ENCODE results near the gene AUNIP.
A peak's percentile ranks its signal among the peaks of the same experiment; 100 is the strongest.

The AUNIP gene

DNA sequence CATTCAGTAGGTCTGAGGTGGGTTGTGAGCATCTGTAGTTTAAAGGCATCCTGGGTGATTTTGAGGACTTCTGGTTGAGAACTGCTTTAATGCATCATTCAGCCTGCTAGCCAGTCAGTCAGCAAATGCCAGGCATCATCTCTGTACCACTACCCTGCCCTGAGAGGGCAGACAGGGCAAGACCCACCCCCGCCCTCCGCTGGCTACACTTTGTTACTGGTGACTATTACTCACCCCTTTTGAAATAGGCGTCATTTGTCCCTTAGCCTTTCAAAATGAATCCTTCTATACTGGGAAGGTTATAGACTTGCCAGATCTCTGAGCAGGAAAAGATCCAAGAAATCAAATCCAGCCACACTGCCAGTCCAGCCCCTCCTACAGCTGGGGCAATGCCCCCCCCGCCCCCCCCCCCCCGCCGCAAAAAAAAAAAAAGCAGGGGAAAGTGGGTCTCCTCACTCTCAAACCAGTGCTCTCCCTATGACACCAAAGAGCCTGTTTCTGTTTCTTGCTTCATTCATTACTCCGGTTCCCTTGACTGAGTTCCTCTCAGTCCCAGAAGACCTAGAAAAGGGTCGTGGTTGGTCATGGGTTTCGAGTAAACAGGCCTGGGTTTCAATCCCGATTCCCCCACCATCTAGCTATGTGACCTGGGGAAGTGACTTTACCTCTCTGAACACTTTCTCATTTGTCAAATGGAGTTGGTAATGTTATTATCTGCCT is 54.9 kb downstream of the AUNIP start:
- no peak for TF ChIP-seq CTCF (IDR thresholded peaks at IDR 0.05; ENCODE audit: unreplicated experiment in 3 of 3)
- H3K4me1 Mint-ChIP-seq: peaks cover 38% of the 10 kb centered on the region
- H3K27me3 Mint-ChIP-seq (ENCODE audit: low read depth): peaks cover 5% of the 10 kb centered on the region
- H3K27ac Mint-ChIP-seq: no peak overlapping the region
- peaks cover 26% of the 10 kb centered on the region for H3K36me3 Mint-ChIP-seq (ENCODE audit: low read depth)
- H3K4me3 Mint-ChIP-seq: peak overlapping the region in 1 of 3 experiments; percentile 63
- no peaks in the 10 kb centered on the region for H3K9me3 Mint-ChIP-seq

DNA sequence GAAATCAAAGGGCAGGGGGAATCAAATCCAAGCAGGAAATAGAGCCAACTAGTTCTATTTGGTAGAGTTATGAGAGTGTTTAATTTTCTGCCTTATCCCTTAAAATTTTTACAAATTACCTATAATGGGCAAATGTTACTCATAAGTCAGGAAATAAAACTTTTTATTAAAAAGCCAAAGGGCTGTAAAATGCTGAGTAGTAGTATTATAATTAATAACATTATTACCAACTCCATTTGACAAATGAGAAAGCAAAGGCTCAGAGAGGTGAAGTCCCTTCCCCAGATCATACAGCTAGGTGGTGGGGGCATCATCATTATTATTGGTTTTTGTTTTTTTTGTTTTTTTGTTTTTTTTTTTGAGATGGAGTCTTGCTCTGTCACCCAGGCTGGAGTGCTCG is 55.9 kb downstream of the AUNIP start:
- peaks cover 21% of the 10 kb centered on the region for H3K36me3 Mint-ChIP-seq (ENCODE audit: low read depth)
- H3K27me3 Mint-ChIP-seq (ENCODE audit: low read depth): peaks cover 5% of the 10 kb centered on the region
- TF ChIP-seq CTCF (IDR thresholded peaks at IDR 0.05; ENCODE audit: unreplicated experiment in 3 of 3): no peak
- H3K4me1 Mint-ChIP-seq: peaks cover 43% of the 10 kb centered on the region
- H3K27ac Mint-ChIP-seq: no peak overlapping the region
- H3K4me3 Mint-ChIP-seq: no peak overlapping the region
- no peaks in the 10 kb centered on the region for H3K9me3 Mint-ChIP-seq

- peak overlapping the region; percentile 16 to 66 (median 64) for H3K4me3 Mint-ChIP-seq
- peaks cover 47% of the 10 kb centered on the region for H3K4me1 Mint-ChIP-seq
- H3K9me3 Mint-ChIP-seq: no peaks in the 10 kb centered on the region
- H3K36me3 Mint-ChIP-seq (ENCODE audit: low read depth): peaks cover 21% of the 10 kb centered on the region
- peaks cover 8% of the 10 kb centered on the region for H3K27me3 Mint-ChIP-seq (ENCODE audit: low read depth)
- H3K27ac Mint-ChIP-seq: no peak overlapping the region
- TF ChIP-seq CTCF (IDR thresholded peaks at IDR 0.05; ENCODE audit: unreplicated experiment in 3 of 3): no peak
Measured at GRCh38 chr1:25802915-25803314, 56.3 kb downstream of the AUNIP start.

- peaks cover 15% of the 10 kb centered on the region for H3K27me3 Mint-ChIP-seq (ENCODE audit: low read depth)
- no peaks in the 10 kb centered on the region for H3K9me3 Mint-ChIP-seq
- H3K36me3 Mint-ChIP-seq (ENCODE audit: low read depth): peaks cover 10% of the 10 kb centered on the region
- no peak for TF ChIP-seq CTCF (IDR thresholded peaks at IDR 0.05; ENCODE audit: unreplicated experiment in 3 of 3)
- H3K4me3 Mint-ChIP-seq: peak overlapping the region; percentile 86 to 90 (median 90)
- H3K27ac Mint-ChIP-seq: peak overlapping the region in 2 of 3 experiments; percentile 70 to 78
- H3K4me1 Mint-ChIP-seq: peaks cover 51% of the 10 kb centered on the region
Measured at GRCh38 chr1:25800703-25801377, 58.4 kb downstream of the AUNIP start.

- no peaks in the 10 kb centered on the region for H3K9me3 Mint-ChIP-seq
- peaks cover 21% of the 10 kb centered on the region for H3K27me3 Mint-ChIP-seq (ENCODE audit: low read depth)
- H3K36me3 Mint-ChIP-seq (ENCODE audit: low read depth): peaks cover 3% of the 10 kb centered on the region
Measured at GRCh38 chr1:25799935-25800702, 59.1 kb downstream of the AUNIP start, which contains the start of gene SELENON. TSS of gene SELENON (plus strand) at chr1:25800193. CDS start at chr1:25800231, 38 bp downstream.

More at GRCh38 chr1:25799935-25800702, 59.1 kb downstream of the AUNIP start, which contains the start of gene SELENON:
- Mint-ChIP-seq H3K27ac (peak within 1 kb of the TSS in 2 of 3 experiments; percentile 70 to 78), H3K4me1 (peaks cover 46% of the 10 kb centered on the region), H3K4me3 (peak within 1 kb of the TSS; percentile 86 to 90 (median 90))
- TF ChIP-seq CTCF (IDR thresholded peaks at IDR 0.05; ENCODE audit: unreplicated experiment in 3 of 3): no peak

Measured in nephron (organoid).